IMR-90 (cell line): Measurements from ENCODE around the gene MCL1. TPM values are rescaled to one million over a fixed set of nuclear protein-coding genes. Genes with fewer than 3 reads are reported as not detected.

Source experiments
- ATAC-seq: fragments of 200-7000 bp; cut with Tn5 transposase; 2 replicates; pipeline ENCODE4 v1.9.1; 2020; ENCODE audit warnings: low read depth, mild to moderate bottlenecking, moderate library complexity
- BruUV-seq: library from RNA; stranded (reverse); fragments of 400-500 nt; replicated peaks from 2 replicates; lab custom pipeline; 2021; lab: Mats Ljungman, UMichigan
- CTCF ChIA-PET: fragments of 300-600 bp; formaldehyde crosslinking; extraction: SDS; loops from one replicate; lab custom pipeline; 2021; ENCODE audit warnings: antibody characterized with exemption; lab: Yijun Ruan, JAX
- POLR2A ChIA-PET: fragments of 300-600 bp; sonication (Branson Sonifier 250); formaldehyde crosslinking; loops from one replicate; lab custom pipeline; 2022; ENCODE audit warnings: antibody characterized with exemption; ENCODE audit not compliant: unreplicated experiment; lab: Charles Lee
- DNase-seq: peaks from one replicate; pipeline ENCODE4 v3.0.0; 2013
- H2AFZ ChIP-seq: replicated peaks from 2 replicates; pipeline ENCODE3; 2013; ENCODE audit warnings: low read length, mild to moderate bottlenecking; ENCODE audit not compliant: poor library complexity
- H2AK5ac ChIP-seq: 2 replicates; pipeline ENCODE4 v1.6.1; 2013; ENCODE audit warnings: low read depth, low read length, inconsistent platforms
- H2AK9ac ChIP-seq: replicated peaks from 2 replicates; pipeline ENCODE3; 2013; ENCODE audit warnings: mild to moderate bottlenecking, low read depth, low read length, moderate library complexity; ENCODE audit not compliant: poor library complexity
- H2BK120ac ChIP-seq: 2 replicates; pipeline ENCODE4 v1.6.1; 2013; ENCODE audit warnings: low read depth, low read length, inconsistent platforms
- H2BK15ac ChIP-seq: 3 replicates; pipeline ENCODE4 v1.6.1; 2013; ENCODE audit warnings: low read depth, low read length, inconsistent platforms
- H2BK20ac ChIP-seq: 2 replicates; pipeline ENCODE4 v1.6.1; 2013; ENCODE audit warnings: low read depth, mild to moderate bottlenecking, inconsistent platforms, low read length, moderate library complexity
- H2BK5ac ChIP-seq: 2 replicates; pipeline ENCODE4 v1.6.1; 2013; ENCODE audit warnings: mild to moderate bottlenecking, low read depth, low read length, inconsistent platforms; ENCODE audit not compliant: poor library complexity, severe bottlenecking
- H3K14ac ChIP-seq: replicated peaks from 2 replicates; pipeline ENCODE4 v1.6.1; 2013; ENCODE audit warnings: low read depth, low read length, inconsistent platforms
- H3K18ac ChIP-seq: 2 replicates; pipeline ENCODE4 v1.6.1; 2013; ENCODE audit warnings: low read depth, low read length, control low read depth
- H3K23ac ChIP-seq: 2 replicates; pipeline ENCODE4 v1.6.1; 2013; ENCODE audit warnings: low read depth, low read length, inconsistent platforms
- H3K27ac ChIP-seq: 2 replicates; pipeline ENCODE4 v1.5.1; 2013; ENCODE audit warnings: mild to moderate bottlenecking, control low read depth, low read length; ENCODE audit not compliant: insufficient read depth
- H3K27me3 ChIP-seq: 2 replicates; pipeline ENCODE4 v1.6.1; 2013; ENCODE audit warnings: low read length; ENCODE audit not compliant: control insufficient read depth, insufficient read depth
- H3K36me3 ChIP-seq: 2 replicates; pipeline ENCODE4 v1.6.1; 2013; ENCODE audit warnings: low read length, mixed read lengths; ENCODE audit not compliant: control insufficient read depth, insufficient read depth
- H3K4ac ChIP-seq: 2 replicates; pipeline ENCODE4 v1.6.1; 2013; ENCODE audit warnings: low read depth, low read length, inconsistent platforms
- H3K4me1 ChIP-seq: 2 replicates; pipeline ENCODE4 v1.6.1; 2013; ENCODE audit warnings: low read length, mixed read lengths; ENCODE audit not compliant: control insufficient read depth, insufficient read depth
- H3K4me2 ChIP-seq: 2 replicates; pipeline ENCODE4 v1.6.1; 2013; ENCODE audit warnings: low read depth, mild to moderate bottlenecking, control low read depth, low read length, moderate library complexity
- H3K4me3 ChIP-seq: 2 replicates; pipeline ENCODE4 v1.5.1; 2013; ENCODE audit warnings: low read depth, mild to moderate bottlenecking, control low read depth, low read length, moderate library complexity; ENCODE audit not compliant: insufficient read depth
- H3K56ac ChIP-seq: 2 replicates; pipeline ENCODE4 v1.6.1; 2013; ENCODE audit warnings: low read length, inconsistent platforms; ENCODE audit not compliant: insufficient read depth; ENCODE audit errors: extremely low read depth
- H3K79me1 ChIP-seq, 2 experiments: 2 replicates each; pipeline ENCODE4 v1.6.1; 2013; ENCODE audit warnings: low read length in 2 of 2, inconsistent platforms in 1 of 2, low read depth in 1 of 2
- H3K9ac ChIP-seq: 2 replicates; pipeline ENCODE4 v1.6.1; 2013; ENCODE audit warnings: low read depth, low read length, control low read depth
- H3K9me1 ChIP-seq: 2 replicates; pipeline ENCODE4 v1.6.1; 2013; ENCODE audit warnings: low read length, inconsistent platforms; ENCODE audit not compliant: insufficient read depth
- H3K9me3 ChIP-seq: 2 replicates; pipeline ENCODE4 v1.6.1; 2013; ENCODE audit warnings: low read length; ENCODE audit not compliant: control insufficient read depth, insufficient read depth
- H4K20me1 ChIP-seq: 2 replicates; pipeline ENCODE4 v1.6.1; 2013; ENCODE audit warnings: low read length, inconsistent platforms; ENCODE audit not compliant: insufficient read depth
- H4K5ac ChIP-seq: 2 replicates; pipeline ENCODE4 v1.6.1; 2013; ENCODE audit warnings: mild to moderate bottlenecking, low read depth, low read length, control low read depth
- H4K8ac ChIP-seq, 2 experiments: 2 replicates each; pipeline ENCODE4 v1.6.1; 2013; ENCODE audit warnings: low read depth in 2 of 2, low read length in 2 of 2, control low read depth in 1 of 2, inconsistent platforms in 1 of 2
- H4K91ac ChIP-seq: 2 replicates; pipeline ENCODE4 v1.6.1; 2013; ENCODE audit warnings: low read depth, low read length, inconsistent platforms; ENCODE audit not compliant: insufficient read depth
- CHD1 ChIP-seq: IDR thresholded peaks from 2 replicates; pipeline ENCODE4 v1.6.1; 2012; ENCODE audit warnings: low read depth, low read length, improper control_type of control experiment
- SMC3 ChIP-seq: fragments of 150-350 bp; IDR thresholded peaks from 2 replicates; pipeline ENCODE4 v1.6.1; 2016; ENCODE audit warnings: low read depth, mild to moderate bottlenecking, antibody characterized with exemption, low read length, moderate library complexity
- WGBS, 2 experiments: methylation state at CpG; one replicate each; pipeline versions ENCODE4 v1.1.5 to v1.1.7; 2013; ENCODE audit warnings: missing lambda C conversion rate in 2 of 2; ENCODE audit not compliant: insufficient read length in 1 of 2; ENCODE audit errors: extremely low coverage in 2 of 2; 5-methylcytosine and 5-hydroxymethylcytosine counted together
- dilution Hi-C: fragments of 300-500 bp; cut with HindIII; formaldehyde crosslinking; loops from one replicate; pipeline ENCODE4 v1.14.3; 2018; ENCODE audit warnings: low sequenced_read_pairs; ENCODE audit not compliant: unreplicated experiment
- in situ Hi-C: fragments of 300-500 bp; cut with MboI; formaldehyde crosslinking; loops from 3 replicates; pipeline ENCODE4 v1.14.3; 2019; ENCODE audit warnings: low sequenced_read_pairs, inconsistent platforms, mixed read lengths
- intact Hi-C: fragments of 100-400 bp; cut with micrococcal nuclease; formaldehyde crosslinking; loops from 2 replicates; pipeline ENCODE4 v1.10.0; 2022
- polyA plus RNA-seq, 3 experiments: library from polyadenylated mRNA; depleted of rRNA; stranded (reverse); fragments of >200 nt; gene quantifications; 2 replicates each; pipeline ENCODE4 v1.2.3, GENCODE V29; 2012; ENCODE audit warnings: low replicate concordance in 1 of 3
- total RNA-seq: library from RNA; depleted of rRNA; stranded (reverse); fragments of >200 nt; gene quantifications from 2 replicates; pipeline ENCODE4 v1.2.3, GENCODE V29; 2012

The MCL1 gene
- total and polyA plus RNA-seq, 2 of the 4 experiments (the other 2 are of a cell fraction): 79.5 to 142 TPM

GRCh38 chr1:150576794-150577556 is 2.4 kb downstream of the MCL1 start:
- intact Hi-C loops (loop anchor here (1.0 kb wide), 2 partner anchors 16 to 44 kb away; no protein-coding TSS in a partner anchor), dilution Hi-C loops (no loop called here), in situ Hi-C loops (loop anchor here (5.0 kb wide), 1 partner anchor 35 kb away; no protein-coding TSS in a partner anchor)
- 19% methylated on average over 2 of the region's 2 CpGs; no CpG with 5 or more reads in 1 of the 2 experiments for WGBS, 2 experiments
- no peak for ATAC-seq
- peak overlapping the region; percentile 93 for H3K4me3 ChIP-seq
- H3K9me1 ChIP-seq: peaks cover 6% of the 10 kb centered on the region; the same call in 1 of the 2 replicates
- no peak overlapping the region for H2BK120ac ChIP-seq
- TF ChIP-seq SMC3 (no peak; the same call in 1 of the 2 replicates), CHD1 (peak; percentile 98)
- H2BK5ac ChIP-seq: peak overlapping the region; percentile 46
- H3K9ac ChIP-seq: peak overlapping the region; percentile 88
- H2AFZ ChIP-seq: no peak overlapping the region
- no peak overlapping the region for H3K18ac ChIP-seq
- peak overlapping the region; percentile 39 for H3K23ac ChIP-seq
- no peak overlapping the region for H2AK5ac ChIP-seq
- no peak overlapping the region for H4K8ac ChIP-seq
- peak overlapping the region; percentile 28; the same call in 1 of the 2 replicates for H3K56ac ChIP-seq
- DNase-seq: peak; percentile 39
- peak overlapping the region; percentile 59 for H3K27ac ChIP-seq
- CTCF ChIA-PET: interaction anchor here (3.4 kb wide), 1 partner anchor 43 kb away, joined by 8 read pairs; no protein-coding TSS in a partner anchor
- POLR2A ChIA-PET: interaction anchor here (0.6 to 1.7 kb wide), 5 partner anchors 15 to 254 kb away, joined by 3 to 4 read pairs (median 4); no protein-coding TSS in a partner anchor
- H2BK20ac ChIP-seq: no peak overlapping the region
- H2AK9ac ChIP-seq: no peak overlapping the region
- no peak overlapping the region for H3K4ac ChIP-seq
- no peaks in the 10 kb centered on the region for H3K9me3 ChIP-seq
- H4K5ac ChIP-seq: no peak overlapping the region
- H4K20me1 ChIP-seq: peaks cover 74% of the 10 kb centered on the region
- no peak overlapping the region for H4K91ac ChIP-seq
- H3K4me1 ChIP-seq: peaks cover 12% of the 10 kb centered on the region
- peaks cover 51% of the 10 kb centered on the region for H3K36me3 ChIP-seq
- no peaks in the 10 kb centered on the region for H3K27me3 ChIP-seq
- peak overlapping the region; percentile 99 for H3K4me2 ChIP-seq
- H3K79me1 ChIP-seq: peaks cover 11 to 26% of the 10 kb centered on the region in 2 experiments
- peak overlapping the region; percentile 76 for H3K14ac ChIP-seq
- H2BK15ac ChIP-seq: no peak overlapping the region
- TSS peak; percentile 18 for BruUV-seq
